ENCODE measurements around the gene TMEM52B.

TMEM52B gene

DNA sequence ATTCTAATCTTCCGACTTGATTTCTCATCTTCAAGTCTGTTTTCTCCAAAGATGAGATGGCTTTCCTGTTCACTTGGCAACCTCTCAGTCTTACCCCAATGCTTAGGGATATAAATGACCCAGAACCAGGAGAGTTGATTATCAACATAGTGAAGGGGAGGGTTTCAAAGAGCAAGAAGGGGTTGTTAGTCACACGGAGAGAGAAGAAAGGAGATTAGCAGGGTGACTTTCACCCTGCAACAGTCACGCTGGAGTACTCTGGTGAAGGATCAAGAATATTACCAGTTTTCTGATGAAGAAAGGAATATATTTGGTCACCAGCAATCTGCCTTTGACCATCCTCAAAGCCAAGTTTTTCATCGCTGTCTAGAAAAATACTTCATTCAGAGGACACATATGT, at the start of gene TMEM52B:
Gene TMEM52B, plus strand, starts transcription at position 212 of the 400 bp plus-strand sequence. CDS start 543 bp downstream, outside the sequence.
- no peak for DNase-seq

DNA sequence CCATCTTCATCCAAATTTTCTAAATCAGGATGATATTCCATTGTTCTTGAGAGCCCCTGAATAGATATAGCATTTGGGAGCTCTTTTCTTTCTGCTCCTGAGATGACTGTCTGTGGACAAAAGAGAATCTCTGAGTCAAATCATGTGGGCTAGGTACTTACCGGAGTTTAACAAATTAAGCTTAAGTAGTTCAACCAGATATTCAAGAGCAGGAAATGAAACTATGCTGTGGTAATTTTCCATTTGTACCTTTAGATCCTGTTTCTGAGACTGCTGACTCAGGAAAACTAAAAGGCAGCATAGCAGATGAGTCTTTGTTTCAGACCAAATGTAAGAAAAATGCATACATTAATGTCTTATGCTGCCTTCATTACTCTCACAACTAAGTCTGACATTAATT, 48.8 kb upstream of the TMEM52B start, which contains the start of gene CLEC7A:
Gene CLEC7A, minus strand, starts transcription at position 158 of the 400 bp plus-strand sequence. Its CDS starts 117 bp downstream, at position 41.
- no peak for DNase-seq

DNA sequence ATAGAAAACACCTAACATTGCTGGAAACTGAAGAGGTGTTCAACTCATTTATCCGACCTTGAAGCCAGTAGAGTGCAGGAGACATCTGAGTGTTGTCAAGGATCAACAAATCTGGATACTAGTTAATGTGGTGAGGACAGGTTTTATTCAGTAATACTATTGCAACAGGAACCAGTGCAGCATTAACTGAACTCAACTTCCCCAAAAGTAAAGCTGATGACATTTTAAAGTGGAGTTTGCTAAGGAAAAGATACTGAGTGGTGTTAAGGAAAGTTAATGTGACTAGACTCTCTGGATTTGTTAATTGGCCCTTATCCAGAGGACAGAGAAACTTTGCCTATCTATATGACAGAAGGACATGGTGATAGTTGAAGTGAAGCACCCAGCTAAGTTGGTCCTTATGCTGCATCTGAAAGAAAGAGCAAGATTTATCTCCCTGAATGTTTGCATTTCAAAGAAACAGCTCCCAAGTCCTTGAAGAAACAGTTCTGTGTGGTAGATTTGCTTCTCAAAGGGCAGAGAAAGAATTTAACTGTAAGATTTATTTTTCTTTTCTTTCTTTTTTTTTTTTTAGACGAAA, 47.6 kb upstream of the TMEM52B start:
- no peak for DNase-seq

DNA sequence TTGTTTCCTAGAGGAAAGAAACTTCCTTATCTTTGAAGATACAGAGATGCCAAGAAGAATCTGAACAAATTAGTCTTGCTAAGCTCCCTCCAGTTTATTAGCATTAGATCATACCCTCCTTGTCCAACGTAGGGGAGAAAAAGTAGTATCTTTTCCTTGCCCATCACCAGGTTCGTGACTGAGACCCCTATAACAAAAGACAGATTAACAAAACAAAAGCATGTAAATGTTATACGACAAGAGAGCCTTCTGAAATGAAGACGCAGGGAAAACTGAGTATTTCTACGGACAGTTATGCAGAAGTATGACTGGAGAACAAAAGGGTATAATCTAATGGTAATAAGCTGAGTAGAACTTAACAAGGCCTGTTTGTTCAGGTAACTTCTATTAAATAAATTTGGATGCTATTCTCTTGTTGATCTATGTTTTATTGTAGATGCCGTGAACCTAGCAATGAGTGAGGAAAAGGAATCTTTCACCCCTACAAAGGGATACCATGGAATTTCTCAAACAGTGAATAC, 45.9 kb upstream of the TMEM52B start:
- DNase-seq = no peak

DNA sequence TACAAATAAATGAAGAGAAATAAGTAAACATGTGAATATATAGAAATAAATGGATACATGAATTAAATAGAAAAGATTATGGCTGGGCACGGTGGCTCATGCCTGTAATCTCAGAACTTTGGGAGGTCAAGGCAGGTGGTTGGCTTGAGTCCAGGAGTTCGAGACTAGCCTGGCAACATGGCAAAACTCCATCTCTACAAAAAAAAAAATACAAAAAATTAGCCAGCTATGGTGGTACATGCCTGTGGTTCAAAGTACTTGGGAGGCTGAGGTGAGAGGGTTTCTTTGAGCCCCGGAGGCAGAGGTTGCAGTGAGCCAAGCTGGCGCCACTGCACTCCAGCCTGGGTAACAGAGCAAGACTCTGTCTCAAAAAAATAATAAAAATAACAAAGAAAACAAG, 43.7 kb upstream of the TMEM52B start:
- DNase-seq = no peak

DNA sequence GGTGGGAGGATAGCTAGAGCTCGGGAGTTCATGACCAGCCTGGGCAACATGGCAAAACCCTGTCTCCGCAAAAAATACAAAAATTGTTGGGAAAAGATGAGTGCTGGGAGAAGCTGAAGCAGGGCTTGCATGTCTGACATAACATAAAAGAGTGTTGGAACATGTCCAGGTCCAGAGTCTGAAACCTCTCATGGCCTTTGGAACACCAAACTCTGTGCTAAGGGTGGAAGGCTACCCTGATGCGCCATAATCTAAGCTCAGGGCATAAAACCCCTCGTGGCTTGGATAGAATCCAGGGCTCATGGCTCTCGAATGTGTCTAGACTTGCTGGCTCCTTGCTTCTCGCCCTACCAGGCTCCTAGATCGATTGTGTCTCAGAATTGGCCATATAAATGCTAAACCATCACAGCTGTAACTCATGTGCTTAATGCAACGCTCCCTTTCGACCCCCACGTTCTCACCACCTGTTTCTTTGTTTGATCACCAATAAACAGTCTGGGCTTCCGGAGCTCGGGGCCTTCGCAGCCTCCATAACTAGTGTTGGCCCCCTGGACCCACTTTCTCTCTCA, 42.1 kb upstream of the TMEM52B start:
- no peak for DNase-seq

DNA sequence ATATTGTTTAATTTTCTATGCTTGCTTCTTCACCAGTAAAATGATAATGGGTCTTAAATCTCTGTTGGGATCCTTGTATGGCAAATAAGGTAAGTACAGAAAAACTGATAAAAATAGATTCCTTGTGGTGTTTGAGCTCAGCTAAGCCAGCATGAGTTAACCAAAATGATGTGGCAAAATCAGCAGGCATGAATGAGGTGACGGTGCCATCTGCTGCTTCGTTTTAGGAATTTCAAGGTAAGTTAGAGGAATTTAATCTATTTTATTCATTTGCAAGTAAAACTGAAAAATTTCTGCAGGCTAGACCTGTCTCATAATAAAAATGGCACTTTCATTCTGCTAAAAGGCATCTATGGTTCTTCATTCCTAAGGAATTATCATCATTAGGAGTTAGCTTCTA, 38.8 kb upstream of the TMEM52B start:
- peak; percentile 72 for DNase-seq

DNA sequence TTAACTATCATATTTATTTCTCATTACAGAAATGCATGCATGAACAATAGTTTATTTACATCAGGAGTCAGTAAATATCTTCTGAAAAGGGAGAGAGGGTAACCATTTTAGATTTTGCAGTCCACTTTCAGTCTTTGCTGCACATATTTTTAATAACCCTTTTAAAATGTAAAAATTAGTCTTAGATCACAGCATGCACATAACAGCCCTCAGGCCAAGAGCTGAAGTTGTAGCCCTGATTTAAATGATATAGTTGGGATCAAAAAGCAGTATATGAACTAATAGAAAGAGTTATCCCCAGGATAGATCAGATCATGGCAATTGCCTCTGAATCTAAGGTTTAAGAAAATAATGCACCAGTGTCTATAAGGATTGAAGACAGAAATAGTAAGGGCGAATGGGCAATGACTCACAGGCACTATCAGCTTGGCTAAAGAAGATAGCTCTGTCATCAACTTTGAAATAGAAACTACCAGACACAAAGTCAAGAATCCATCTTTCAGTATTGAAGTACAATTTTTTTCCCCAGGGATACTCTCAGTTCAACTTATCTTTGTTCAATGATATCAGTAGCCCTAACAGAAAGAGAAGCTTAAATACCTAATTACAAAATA, 35.7 kb upstream of the TMEM52B start:
- DNase-seq = no peak

DNA sequence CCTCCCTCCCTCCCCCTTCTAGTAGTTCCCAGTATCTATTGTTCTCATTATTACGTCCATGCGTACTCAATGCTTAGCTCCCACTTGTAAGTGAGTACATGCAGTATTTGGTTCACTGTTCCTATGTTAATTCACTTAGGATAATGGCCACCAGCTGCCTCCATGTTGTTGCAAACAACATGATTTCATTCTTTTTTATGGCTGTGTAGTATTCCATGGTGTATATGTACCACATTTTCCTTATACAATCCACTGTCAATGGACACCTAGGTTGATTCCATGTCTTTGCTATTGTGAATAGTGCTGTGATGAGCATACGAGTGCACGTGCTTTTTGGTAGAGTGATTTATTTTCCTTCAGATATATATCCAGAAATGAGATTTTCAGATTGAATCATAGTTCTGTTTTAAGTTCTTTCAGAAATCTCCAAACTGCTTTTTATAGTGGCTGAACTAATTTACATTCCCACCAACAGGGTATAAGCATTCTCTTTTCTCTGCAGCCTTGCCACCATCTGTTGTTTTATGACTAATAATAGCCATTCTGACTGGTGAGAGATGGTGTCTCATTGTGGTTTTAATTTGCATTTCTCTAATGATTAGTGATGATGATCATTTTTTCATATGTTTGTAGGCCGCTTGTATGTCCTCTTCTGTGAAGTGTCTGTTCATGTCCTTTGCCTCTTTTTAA, 31.0 kb upstream of the TMEM52B start:
- DNase-seq = no peak

DNA sequence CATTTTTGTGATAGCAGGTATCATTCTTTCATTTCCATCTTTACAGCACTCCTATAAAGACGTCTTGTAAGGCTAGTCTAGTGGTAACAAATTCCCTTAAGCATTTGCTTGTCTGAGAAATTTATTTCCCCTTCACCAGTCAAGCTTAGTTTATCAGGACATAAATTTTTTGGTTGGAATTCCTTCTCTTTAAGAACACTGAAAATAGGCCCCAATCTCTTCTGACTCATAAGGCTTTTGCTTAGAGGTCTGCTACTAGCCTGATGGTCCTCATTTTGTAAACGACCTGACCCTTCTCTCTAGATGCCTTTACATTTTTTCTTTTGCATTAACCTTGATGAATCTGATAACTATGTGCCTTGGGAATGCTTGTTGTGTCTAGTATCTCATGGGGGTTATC, 27.2 kb upstream of the TMEM52B start:
- no peak for DNase-seq

DNA sequence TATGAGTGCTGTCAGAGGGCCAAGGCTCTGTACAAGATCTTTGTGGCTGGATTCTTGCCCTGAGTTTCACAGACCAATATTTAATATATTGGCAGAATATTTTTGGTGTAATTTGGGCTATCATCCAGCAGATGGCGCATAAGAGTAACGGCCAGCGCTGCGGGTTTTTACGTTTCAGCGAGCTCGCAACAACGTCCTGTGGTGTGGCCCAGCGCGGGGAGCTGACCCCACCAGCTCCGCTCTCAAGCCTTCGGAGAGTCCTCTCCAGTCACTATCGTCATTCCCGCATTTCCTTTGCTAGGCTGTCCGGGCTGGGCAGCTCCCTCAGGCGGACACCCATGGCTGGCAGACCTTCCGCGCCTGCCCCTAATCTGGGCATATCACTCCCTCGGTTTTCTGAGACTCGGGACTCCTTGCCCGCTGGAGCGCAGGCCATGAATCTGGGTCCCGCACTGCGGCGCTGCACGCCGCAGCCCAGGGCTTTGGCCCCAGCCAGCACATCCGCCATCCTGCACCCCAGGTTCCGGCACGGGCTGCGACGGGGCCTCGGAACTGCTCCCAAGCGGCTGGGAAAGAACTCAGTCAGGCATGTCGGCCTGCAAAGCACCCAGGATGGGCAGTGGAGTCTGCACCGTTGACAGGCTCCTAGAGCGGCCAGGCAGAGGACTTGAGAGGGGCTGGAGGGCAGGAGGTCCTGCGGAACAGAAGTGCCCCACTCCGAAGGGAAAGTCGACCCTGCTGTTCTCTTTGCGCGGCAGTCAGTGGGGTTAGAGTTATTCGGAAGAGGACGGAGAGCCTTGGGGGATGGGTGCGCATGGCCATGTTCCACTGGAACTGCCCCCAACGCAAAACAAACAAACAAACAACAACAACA, 25.3 kb upstream of the TMEM52B start:
- peak; percentile 80 for DNase-seq

DNA sequence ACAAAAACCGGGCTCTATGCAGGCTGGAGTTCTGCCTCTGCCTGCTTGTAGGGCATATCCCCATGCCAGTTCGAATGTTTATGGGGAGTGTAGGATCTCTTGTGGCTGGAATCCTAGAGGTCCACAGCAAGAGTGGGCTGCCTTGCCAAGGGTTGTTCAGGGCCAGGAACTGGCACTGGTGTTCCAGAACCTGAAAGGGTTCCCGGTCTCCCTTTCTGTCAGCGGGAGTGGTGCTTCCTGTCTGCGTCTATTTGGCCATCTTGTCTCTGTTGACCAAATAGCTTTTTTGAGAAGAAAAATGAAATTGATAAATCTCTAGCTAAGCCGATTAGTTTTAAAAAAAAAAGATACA, 24.7 kb upstream of the TMEM52B start:
- no peak for DNase-seq

DNA sequence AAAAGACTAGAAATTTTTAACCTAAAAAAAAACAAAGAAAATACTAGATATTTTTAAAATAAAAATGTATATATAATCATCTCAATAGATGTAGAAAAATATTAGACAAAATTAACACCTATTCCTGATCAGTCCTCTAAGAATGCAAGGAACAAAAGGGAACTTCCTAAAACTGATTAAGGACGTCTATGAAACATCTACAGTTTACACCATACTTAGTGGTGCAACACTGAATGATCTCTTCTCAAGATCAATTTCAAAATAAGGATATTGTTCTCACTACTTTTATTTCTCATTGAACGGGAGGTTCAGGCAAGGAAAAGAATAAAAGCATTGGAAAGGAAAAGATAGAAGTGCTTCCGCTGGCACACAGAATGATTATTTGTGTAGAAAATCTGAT, 22.9 kb upstream of the TMEM52B start:
- no peak for DNase-seq

DNA sequence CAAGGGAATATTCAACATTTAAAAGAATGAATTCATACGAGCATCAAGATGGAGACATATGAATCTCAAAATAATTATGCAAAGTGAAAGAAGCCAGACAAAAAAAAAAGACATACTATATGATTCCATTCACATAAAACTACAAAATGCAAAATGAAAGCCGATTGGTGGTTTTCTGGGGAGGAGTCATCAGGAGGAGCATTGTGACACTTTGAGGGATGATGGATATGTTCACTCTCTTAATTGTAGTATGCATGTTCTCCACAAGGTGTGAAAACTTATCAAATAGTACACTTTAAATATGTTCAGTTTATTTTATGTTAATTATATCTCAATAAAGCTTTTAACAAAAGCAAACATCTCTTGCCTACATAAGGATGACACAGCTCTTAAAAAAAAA, 20.4 kb upstream of the TMEM52B start:
- no peak for DNase-seq

DNA sequence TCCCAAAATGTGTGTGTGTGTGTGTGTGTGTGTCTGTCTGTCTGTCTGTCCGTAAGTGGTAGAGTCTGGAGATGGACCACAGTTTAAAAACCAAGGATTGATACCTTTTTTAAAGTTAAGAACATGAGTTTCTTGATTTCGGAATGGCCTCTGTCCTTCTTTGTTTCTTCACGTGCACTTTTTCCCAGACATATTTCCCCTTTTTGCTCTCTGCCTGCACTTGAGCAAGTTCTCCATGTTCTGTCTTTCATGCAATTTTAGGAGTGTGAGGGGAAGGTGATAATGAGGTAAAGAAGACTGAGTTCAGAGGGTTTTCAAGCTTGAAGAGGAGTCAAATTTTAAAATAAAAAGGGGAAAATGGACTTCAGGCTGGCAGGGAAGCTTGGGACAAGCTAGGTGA, 19.6 kb upstream of the TMEM52B start:
- DNase-seq = no peak

DNA sequence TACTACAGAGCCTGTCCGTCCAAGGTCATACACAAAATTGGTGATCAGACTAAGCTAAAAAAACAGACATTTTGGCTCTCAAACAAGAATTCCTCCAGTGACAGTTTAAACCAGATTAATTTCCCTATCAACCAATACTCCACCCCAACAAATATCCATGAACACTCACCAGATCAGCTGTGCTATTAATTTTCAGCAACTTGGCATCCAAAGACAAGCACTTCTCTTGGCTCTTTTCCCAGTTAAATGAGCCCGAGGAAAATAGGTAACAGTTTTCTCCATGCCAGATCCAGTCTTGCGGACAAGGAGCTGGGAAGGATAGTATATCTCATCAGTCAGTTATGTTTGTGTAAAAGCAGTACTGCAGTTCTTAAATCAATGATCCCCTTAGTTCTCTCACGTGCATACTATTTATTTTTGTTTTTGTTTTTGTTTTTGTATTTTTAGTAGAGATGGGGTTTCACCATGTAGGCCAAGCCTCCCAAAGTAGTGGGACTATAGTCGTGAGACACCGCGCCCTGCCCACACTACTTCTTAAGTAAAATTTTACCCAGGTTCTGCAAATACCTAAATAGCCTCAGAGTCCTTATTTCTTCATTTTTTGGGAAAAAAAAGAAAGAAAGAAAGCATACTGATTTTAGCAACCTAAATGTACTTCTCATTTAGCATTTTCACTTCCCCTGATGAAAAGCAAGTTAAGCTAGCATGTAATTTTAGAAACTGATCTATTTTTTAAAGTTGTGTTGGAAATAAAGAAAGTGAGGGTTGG, 18.0 kb upstream of the TMEM52B start:
- DNase-seq = no peak

DNA sequence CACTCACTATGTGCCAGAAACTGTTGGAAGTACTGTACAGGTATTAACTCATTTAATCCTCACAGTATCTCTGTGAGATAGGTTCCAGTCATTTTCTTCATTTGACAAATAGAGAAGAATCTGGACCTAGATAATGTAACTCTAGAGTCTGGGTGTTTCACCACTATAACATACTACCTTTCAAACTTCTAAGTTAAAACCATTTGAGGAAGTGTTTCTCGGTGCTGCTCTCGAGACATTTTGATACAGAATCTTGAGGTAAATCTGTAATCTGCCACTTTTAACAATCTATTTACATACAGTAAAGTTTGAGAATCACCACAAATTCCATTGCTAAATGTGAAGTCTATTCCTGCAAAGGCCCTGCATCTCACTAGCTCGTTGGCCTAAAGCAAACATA, 15.7 kb upstream of the TMEM52B start:
- no peak for DNase-seq

DNA sequence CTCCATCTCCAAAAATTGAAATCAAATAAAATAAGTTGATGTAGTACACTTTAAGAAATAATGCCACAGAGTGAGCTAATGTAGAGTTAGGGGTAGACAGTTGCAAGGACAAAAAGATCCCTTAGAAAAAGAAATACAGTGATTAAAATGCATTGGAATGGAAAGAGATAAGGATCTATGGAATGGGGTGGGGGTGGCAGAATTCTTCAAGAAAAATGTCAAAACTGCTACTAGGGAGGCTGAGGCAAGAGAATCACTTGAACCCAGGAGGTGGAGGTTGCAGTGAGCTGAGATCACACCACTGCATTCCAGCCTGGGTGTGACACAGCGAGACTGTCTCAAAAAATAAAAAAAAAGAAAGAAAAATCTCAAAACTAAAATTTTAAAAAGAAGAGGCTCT, 13.4 kb upstream of the TMEM52B start:
- no peak for DNase-seq

DNA sequence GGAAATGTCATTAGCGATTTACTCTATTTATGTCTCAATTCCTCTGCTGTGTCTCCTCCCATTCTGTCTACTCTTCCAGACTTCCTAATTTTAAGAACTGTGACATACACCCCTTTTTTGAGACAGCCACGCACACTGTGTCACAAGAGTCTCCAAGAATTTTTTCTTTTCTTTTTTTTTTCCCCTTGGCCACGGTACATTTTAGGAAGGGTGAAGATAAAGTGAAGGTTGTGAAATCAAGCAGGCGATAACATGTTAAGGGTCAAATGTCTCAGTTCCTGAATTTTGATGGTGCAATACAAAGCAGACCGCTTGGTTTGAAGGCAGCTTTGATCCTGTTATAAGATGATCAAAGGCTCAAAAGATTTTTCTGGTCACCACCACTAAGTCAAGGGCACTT, 11.2 kb upstream of the TMEM52B start:
- DNase-seq = no peak

DNA sequence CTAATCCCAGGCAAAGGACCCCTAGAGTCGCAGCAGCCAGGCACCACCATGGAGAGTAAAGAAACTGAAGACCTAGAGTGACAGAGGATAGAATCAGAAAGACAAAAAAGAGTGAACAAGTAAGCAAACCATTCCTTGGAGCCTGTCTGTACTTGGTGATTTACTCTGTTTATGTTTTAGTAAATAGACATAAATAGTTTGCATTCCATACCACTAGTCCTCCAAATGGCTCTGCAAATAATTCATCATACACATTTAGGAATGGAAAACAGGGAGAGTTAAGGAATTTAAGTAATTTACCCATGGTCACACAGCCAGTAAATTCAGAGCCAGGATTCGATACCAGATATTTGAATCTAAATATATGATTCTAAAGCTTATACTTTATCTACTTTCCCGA, 9.7 kb upstream of the TMEM52B start:
- no peak for DNase-seq

DNA sequence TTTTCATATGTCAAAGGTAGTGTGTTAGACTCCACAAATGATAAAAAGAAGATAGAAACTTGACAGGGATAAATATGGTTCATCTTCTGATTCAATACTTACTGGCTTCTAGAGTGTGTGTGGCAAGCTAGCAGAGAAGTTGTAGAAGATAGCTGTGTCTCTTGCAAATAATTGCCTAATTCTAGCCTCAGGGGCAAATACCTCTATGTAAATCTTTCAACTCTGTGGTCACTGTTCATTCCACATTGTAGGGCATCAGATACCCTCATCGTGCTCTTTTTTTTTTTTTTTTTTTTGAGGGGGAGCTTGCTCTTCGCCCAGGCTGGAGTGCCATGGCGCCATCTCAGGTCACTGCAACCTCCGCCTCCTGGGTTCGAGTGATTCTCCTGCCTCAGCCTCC, 8.6 kb upstream of the TMEM52B start:
- DNase-seq = no peak
